ENCODE results near the gene FN3KRP. TPM values are rescaled to one million over a fixed set of nuclear protein-coding genes. Genes with fewer than 3 reads are reported as not detected.

FN3KRP gene
- polyA plus RNA-seq (2012; ENCODE audit: insufficient read depth, insufficient read length) = 49.5 TPM

DNA sequence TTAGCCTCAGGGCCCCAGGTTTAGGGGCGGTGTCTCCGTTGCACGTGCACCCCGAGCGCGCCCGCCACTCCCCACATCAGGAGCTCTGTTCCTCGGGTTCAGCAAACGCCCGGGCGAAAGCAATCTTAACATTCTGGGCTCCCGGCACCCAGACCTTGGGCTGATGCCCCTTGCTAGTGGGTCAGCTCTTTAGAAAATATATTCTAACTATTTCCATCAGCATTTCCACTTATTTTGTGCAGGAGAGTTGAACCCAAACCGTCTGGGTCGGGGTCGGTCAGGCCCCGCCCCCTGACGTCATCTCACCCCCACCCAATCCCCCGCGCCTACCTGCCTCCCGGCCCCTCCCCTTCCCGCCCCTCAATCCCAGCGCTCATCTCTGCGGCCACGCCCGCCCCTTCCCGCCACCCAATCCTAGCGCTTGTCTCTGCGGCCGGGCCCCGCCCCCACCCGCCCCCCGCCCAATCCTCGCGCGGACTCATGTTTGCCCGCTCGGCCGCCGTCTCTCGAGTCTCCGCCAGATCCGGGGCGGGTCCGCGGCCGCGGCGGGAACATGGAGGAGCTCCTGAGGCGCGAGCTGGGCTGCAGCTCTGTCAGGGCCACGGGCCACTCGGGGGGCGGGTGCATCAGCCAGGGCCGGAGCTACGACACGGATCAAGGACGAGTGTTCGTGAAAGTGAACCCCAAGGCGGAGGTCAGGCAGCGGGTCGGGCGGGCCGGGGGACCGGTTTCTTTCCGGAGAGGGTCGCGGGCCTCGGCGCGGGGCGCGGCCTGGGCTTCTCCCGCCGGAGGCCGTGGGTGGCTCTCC lies at the start of gene FN3KRP:
Gene FN3KRP, plus strand, starts transcription at position 504 of the 808 bp plus-strand sequence. Its CDS starts 50 bp downstream, at position 554.
- peak; percentile 91 for DNase-seq (ENCODE audit: low read depth, low spot score)
- peak within 1 kb of the TSS; percentile 90 for H3K4me3 ChIP-seq (ENCODE audit: low read length)

DNA sequence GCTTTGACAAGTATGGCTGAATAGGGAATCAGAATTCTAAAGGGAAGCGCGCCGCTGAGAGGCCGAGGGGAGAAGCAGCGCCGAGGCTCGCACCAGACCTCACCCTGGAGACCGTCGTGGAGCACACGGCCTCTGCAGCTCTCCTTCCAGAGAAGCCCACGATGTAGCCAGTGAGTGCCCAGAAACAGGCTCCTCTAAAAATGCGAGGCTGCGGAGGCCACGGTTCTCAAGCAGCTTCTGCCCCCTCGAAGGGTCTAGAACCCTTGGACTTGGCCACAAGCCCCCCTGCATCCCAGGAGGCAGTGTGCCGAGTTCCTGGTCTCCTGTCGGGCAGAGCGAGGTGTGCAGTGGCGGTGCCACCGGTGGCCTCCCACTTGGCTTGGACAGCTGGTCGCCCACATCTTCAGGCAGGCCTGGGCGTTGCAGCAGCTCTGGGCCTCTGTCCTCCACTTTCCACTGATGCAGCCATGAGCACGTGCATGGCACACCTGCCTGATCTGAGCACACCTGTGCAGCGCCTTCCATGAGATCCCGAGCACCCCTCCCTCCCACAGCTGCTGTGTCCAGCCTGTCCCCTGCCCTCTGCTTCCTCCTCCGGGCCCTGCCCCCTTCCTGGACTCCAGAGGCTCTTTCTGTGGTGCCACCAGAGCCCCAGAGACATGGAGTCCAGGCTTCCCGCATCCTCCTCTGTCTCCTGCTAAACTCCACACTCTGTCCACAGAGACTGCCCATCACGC lies 49.4 kb upstream of the FN3KRP start:
- no peak overlapping the region for H3K4me3 ChIP-seq (ENCODE audit: low read length)
- no peak for DNase-seq (ENCODE audit: low read depth, low spot score)

DNA sequence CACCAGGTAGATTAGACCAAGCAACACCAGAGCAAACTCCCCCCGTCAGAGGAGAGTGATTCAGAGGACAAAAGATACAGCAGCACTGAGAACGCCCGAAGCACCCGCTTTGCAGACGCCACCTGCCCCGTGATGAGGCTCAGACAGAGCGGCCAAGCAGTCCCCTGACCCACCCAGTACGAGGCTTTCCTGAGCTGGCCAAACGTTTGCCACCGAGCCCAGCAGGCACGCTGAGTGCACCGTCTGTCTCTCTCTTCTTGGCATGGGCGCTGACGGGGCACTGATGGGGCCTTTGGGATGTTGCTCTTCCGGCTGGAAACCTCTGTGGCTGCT lies 48.9 kb upstream of the FN3KRP start:
- no peak overlapping the region for H3K4me3 ChIP-seq (ENCODE audit: low read length)
- no peak for DNase-seq (ENCODE audit: low read depth, low spot score)

GRCh38 chr17:82668024-82668630 lies 48.4 kb upstream of the FN3KRP start:
- no peak for DNase-seq (ENCODE audit: low read depth, low spot score)

GRCh38 chr17:82668631-82669099 lies 47.8 kb upstream of the FN3KRP start:
- no peak overlapping the region for H3K4me3 ChIP-seq (ENCODE audit: low read length)
- DNase-seq (ENCODE audit: low read depth, low spot score) = no peak

More at GRCh38 chr17:82668024-82668630, 48.4 kb upstream of the FN3KRP start:
- no peak overlapping the region for H3K4me3 ChIP-seq (ENCODE audit: low read length)

GRCh38 chr17:82670661-82671450 lies 45.6 kb upstream of the FN3KRP start:
- H3K4me3 ChIP-seq (ENCODE audit: low read length) = no peak overlapping the region
- no peak for DNase-seq (ENCODE audit: low read depth, low spot score)

- no peak overlapping the region for H3K4me3 ChIP-seq (ENCODE audit: low read length)
- DNase-seq (ENCODE audit: low read depth, low spot score) = no peak
Observed at GRCh38 chr17:82674656-82675475, 41.6 kb upstream of the FN3KRP start.

GRCh38 chr17:82675476-82676245 lies 40.8 kb upstream of the FN3KRP start:
- no peak for DNase-seq (ENCODE audit: low read depth, low spot score)
- H3K4me3 ChIP-seq (ENCODE audit: low read length) = no peak overlapping the region

- DNase-seq (ENCODE audit: low read depth, low spot score) = no peak
- no peak overlapping the region for H3K4me3 ChIP-seq (ENCODE audit: low read length)
Observed at GRCh38 chr17:82677353-82677925, 39.1 kb upstream of the FN3KRP start.

DNA sequence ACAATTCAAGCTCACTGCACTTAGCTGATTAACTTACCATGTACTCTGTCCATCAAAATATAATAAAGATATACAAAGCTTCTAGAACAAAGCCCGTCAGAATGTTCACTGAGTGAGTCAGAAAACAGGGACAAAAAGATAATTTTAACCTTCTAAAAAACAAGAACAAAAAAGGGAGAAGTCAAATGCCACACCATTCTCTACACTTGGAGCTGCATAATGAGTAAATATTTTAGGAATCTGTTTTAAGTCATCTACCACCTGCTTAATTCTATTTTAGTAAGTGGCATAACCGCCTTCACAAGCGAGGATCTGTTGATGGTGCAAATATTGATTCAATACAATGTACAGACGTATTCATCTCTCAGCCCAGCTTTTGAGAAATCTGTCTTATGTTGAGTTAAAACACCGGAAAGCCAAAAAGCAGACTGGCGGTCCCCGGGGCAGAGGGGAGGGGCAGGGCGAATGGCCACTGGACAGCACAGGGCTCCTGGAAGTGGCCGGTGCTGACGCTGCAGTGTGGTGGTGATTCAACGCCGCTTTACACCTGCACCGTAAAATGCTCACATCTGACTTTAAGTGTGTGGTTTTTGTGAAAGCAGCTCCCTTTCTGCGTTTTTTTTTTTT lies 38.1 kb upstream of the FN3KRP start:
- DNase-seq (ENCODE audit: low read depth, low spot score) = no peak
- no peak overlapping the region for H3K4me3 ChIP-seq (ENCODE audit: low read length)

- no peak overlapping the region for H3K4me3 ChIP-seq (ENCODE audit: low read length)
- DNase-seq (ENCODE audit: low read depth, low spot score) = no peak
Observed at GRCh38 chr17:82679586-82680465, 36.7 kb upstream of the FN3KRP start.

DNA sequence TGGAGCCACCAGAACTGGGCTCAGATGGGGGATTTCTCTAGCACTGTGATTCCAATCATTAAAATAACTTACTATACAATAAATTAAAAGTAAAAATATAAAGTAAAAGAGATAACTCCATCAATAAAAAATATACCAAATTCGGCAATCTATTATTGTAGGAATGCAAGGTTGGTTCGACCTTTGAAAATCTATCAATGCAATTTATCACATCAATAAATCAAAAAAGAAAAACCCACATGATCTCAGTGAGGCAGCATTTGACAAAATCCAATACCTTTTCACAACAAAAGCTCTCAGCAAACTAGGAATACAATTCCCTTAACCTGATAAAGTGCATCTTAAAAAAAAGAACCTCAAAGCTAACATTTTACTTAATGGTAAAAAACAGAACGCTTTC lies 35.0 kb upstream of the FN3KRP start:
- no peak overlapping the region for H3K4me3 ChIP-seq (ENCODE audit: low read length)
- DNase-seq (ENCODE audit: low read depth, low spot score) = no peak

GRCh38 chr17:82683534-82683933 lies 33.0 kb upstream of the FN3KRP start:
- DNase-seq (ENCODE audit: low read depth, low spot score) = no peak
- no peak overlapping the region for H3K4me3 ChIP-seq (ENCODE audit: low read length)

- no peak for DNase-seq (ENCODE audit: low read depth, low spot score)
- no peak overlapping the region for H3K4me3 ChIP-seq (ENCODE audit: low read length)
Observed at GRCh38 chr17:82684228-82684841, 32.2 kb upstream of the FN3KRP start.

DNA sequence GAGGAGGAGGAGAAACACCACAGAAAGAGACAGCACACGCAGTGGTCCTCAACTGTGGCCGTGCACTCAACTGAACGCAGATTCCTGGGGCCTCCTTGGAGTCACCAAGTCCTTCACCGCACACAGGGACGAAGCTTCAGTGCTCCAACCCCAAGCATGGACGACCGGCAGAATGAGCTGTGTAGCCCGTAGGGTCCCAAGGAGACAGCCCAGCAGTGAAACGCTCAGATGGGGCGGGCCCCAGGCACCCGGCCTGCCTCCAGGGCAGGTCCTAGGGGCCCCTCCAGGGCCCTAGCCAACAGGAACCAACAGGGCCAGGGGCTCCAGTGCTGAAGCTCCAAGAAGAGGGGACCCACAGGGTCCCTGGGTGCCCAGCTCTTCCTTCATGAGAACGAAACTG lies 31.2 kb upstream of the FN3KRP start:
- DNase-seq (ENCODE audit: low read depth, low spot score) = no peak
- H3K4me3 ChIP-seq (ENCODE audit: low read length) = no peak overlapping the region
